ENCODE measurements around the gene RAB8B.
"Not testable (repeated sequence)": the region's sequence is repeated elsewhere in the genome, so short reads cannot be mapped to it uniquely, and the experiment has no call there.

Gene RAB8B

GRCh38 chr15:63206079-63206478 lies 16.7 kb downstream of the RAB8B start:
- no peak for TF ChIP-seq ZNF274 (IDR thresholded peaks at IDR 0.05; ENCODE audit: low read depth, low read length)
- H3K4me3 ChIP-seq (ENCODE audit: low read length), result no peak overlapping the region

GRCh38 chr15:63208824-63209223 lies 19.4 kb downstream of the RAB8B start:
- not testable (repeated sequence) for H3K4me3 ChIP-seq (ENCODE audit: low read length)

- no peak for TF ChIP-seq ZNF274 (IDR thresholded peaks at IDR 0.05; ENCODE audit: low read depth, low read length)
- peak overlapping the region; percentile 41; the same call in 1 of the 2 replicates for H3K4me3 ChIP-seq (ENCODE audit: low read length)
These were observed 21.0 kb downstream of the RAB8B start for GRCh38 chr15:63210151-63211091.

GRCh38 chr15:63211092-63211490 lies 21.7 kb downstream of the RAB8B start:
- TF ChIP-seq ZNF274 (IDR thresholded peaks at IDR 0.05; ENCODE audit: low read depth, low read length), result no peak
- H3K4me3 ChIP-seq (ENCODE audit: low read length), result no peak overlapping the region

- H3K4me3 ChIP-seq (ENCODE audit: low read length), result no peak overlapping the region; the same call in 1 of the 2 replicates
- TF ChIP-seq ZNF274 (IDR thresholded peaks at IDR 0.05; ENCODE audit: low read depth, low read length), result no peak
These were observed 22.1 kb downstream of the RAB8B start for GRCh38 chr15:63211549-63211948.

- TF ChIP-seq ZNF274 (IDR thresholded peaks at IDR 0.05; ENCODE audit: low read depth, low read length), result no peak
- H3K4me3 ChIP-seq (ENCODE audit: low read length), result no peak overlapping the region; the same call in 1 of the 2 replicates
These were observed 22.9 kb downstream of the RAB8B start for GRCh38 chr15:63212050-63213004.

GRCh38 chr15:63218100-63218808 lies 28.8 kb downstream of the RAB8B start:
- no peak overlapping the region for H3K4me3 ChIP-seq (ENCODE audit: low read length)
- TF ChIP-seq ZNF274 (IDR thresholded peaks at IDR 0.05; ENCODE audit: low read depth, low read length), result no peak

GRCh38 chr15:63219196-63219710 lies 29.8 kb downstream of the RAB8B start:
- TF ChIP-seq ZNF274 (IDR thresholded peaks at IDR 0.05; ENCODE audit: low read depth, low read length), result no peak
- H3K4me3 ChIP-seq (ENCODE audit: low read length), result no peak overlapping the region

GRCh38 chr15:63221346-63221745 lies 31.9 kb downstream of the RAB8B start:
- no peak overlapping the region for H3K4me3 ChIP-seq (ENCODE audit: low read length)
- no peak for TF ChIP-seq ZNF274 (IDR thresholded peaks at IDR 0.05; ENCODE audit: low read depth, low read length)

GRCh38 chr15:63223463-63223862 lies 34.1 kb downstream of the RAB8B start:
- TF ChIP-seq ZNF274 (IDR thresholded peaks at IDR 0.05; ENCODE audit: low read depth, low read length), result no peak
- no peak overlapping the region for H3K4me3 ChIP-seq (ENCODE audit: low read length)

GRCh38 chr15:63225381-63225780 lies 36.0 kb downstream of the RAB8B start:
- H3K4me3 ChIP-seq (ENCODE audit: low read length), result no peak overlapping the region
- no peak for TF ChIP-seq ZNF274 (IDR thresholded peaks at IDR 0.05; ENCODE audit: low read depth, low read length)

- no peak overlapping the region for H3K4me3 ChIP-seq (ENCODE audit: low read length)
- TF ChIP-seq ZNF274 (IDR thresholded peaks at IDR 0.05; ENCODE audit: low read depth, low read length), result no peak
These were observed 36.9 kb downstream of the RAB8B start for GRCh38 chr15:63226155-63226883.

GRCh38 chr15:63226966-63227401 lies 37.6 kb downstream of the RAB8B start:
- no peak for TF ChIP-seq ZNF274 (IDR thresholded peaks at IDR 0.05; ENCODE audit: low read depth, low read length)
- H3K4me3 ChIP-seq (ENCODE audit: low read length), result no peak overlapping the region

Measured in GM08714 (cell line).